Lung (tissue), 12 donors: ENCODE measurements around the gene SOCS2. TPM values are rescaled to one million over a fixed set of nuclear protein-coding genes. Genes with fewer than 3 reads are reported as not detected.

ENCODE experiments used
- ATAC-seq: fragments of 200-7000 bp; cut with Tn5 transposase; one replicate; pipeline ENCODE4 v1.9.1; 2020; ENCODE audit warnings: moderate number of reproducible peaks; ENCODE audit not compliant: insufficient read depth, low FRiP score
- DNase-seq, 3 donors: peaks; one replicate each; pipeline ENCODE4 v3.0.0-alpha.2; 2013 to 2017
- H3K27ac ChIP-seq, 2 donors: one replicate each; pipeline ENCODE4 v1.5.1; 2013; ENCODE audit warnings: mild to moderate bottlenecking in 2 of 2, moderate library complexity in 2 of 2, control low read depth in 1 of 2, inconsistent platforms in 1 of 2, low read depth in 1 of 2, low read length in 1 of 2
- H3K27me3 ChIP-seq, 3 donors: one replicate each; pipeline ENCODE4 v1.5.1; 2013; ENCODE audit warnings: low read length in 2 of 3; ENCODE audit not compliant: control insufficient read depth in 3 of 3, insufficient read depth in 3 of 3
- H3K36me3 ChIP-seq, 4 donors: one replicate each; pipeline ENCODE4 v1.5.1; 2013; ENCODE audit warnings: low read length in 4 of 4, mild to moderate bottlenecking in 1 of 4, moderate library complexity in 1 of 4; ENCODE audit not compliant: control insufficient read depth in 4 of 4, insufficient read depth in 4 of 4
- H3K4me1 ChIP-seq, 5 donors: one replicate each; pipeline ENCODE4 v1.5.1; 2013; ENCODE audit warnings: low read length in 5 of 5, mild to moderate bottlenecking in 2 of 5, moderate library complexity in 1 of 5; ENCODE audit not compliant: control insufficient read depth in 5 of 5, insufficient read depth in 5 of 5
- H3K4me3 ChIP-seq: one replicate; pipeline ENCODE4 v1.5.1; 2013; ENCODE audit warnings: mild to moderate bottlenecking, control low read depth, moderate library complexity
- H3K9ac ChIP-seq, 2 donors: one replicate each; pipeline ENCODE4 v1.5.1; 2013; ENCODE audit warnings: low read length in 2 of 2, control low read depth in 1 of 2; ENCODE audit not compliant: insufficient read depth in 1 of 2
- H3K9me3 ChIP-seq, 4 donors: one replicate each; pipeline ENCODE4 v1.5.1; 2013; ENCODE audit warnings: low read length in 3 of 4, mild to moderate bottlenecking in 1 of 4, moderate library complexity in 1 of 4; ENCODE audit not compliant: control insufficient read depth in 4 of 4, insufficient read depth in 3 of 4
- WGBS, 2 donors: extraction: QIAGEN DNeasy Blood & Tissue Kit; methylation state at CpG; one replicate each; pipeline ENCODE4 v1.1.7; 2013; 5-methylcytosine and 5-hydroxymethylcytosine counted together
- polyA plus RNA-seq, 2 donors: library from polyadenylated mRNA; stranded (reverse); fragments of 200-250 nt; gene quantifications; one replicate each; pipeline ENCODE4 v1.2.1, GENCODE V29; 2013
- total RNA-seq, 2 donors: library from RNA; depleted of rRNA in 1 of 2; stranded (reverse); fragments of >200 nt in 1 of 2; gene quantifications; one replicate each; pipeline ENCODE4 v1.2.1, GENCODE V29; 2014 to 2021
- TF ChIP-seq, protein P1 (sequence below): IDR thresholded peaks from 2 replicates; pipeline ENCODE4 v1.5.1; 2012; ENCODE audit warnings: mild to moderate bottlenecking; ENCODE audit errors: control extremely low read depth, extremely low read depth
- donor health status: control.
- donor health status: control.
- donor health status: Bipolar disorder and iron deficiency.
- donor health status: healthy.
- donor health status: DM: yes; HTN: yes; CAD: no.

Gene SOCS2
- total and polyA plus RNA-seq, 4 donors, result 26.9 to 45.1 (median 32.7) TPM

- Histone ChIP-seq H3K9me3 (no peaks in the 10 kb centered on the region), H3K4me3 (no peak overlapping the region), H3K4me1 (no peaks in the 10 kb centered on the region), H3K36me3 (no peaks in the 10 kb centered on the region), H3K27ac (no peak overlapping the region), H3K9ac (no peak overlapping the region), H3K27me3 (no peaks in the 10 kb centered on the region)
- DNase-seq, result peak in 2 of 3 donors; percentile 37 to 54
- no peak for ATAC-seq
- 6 to 9% methylated on average over 5 of the region's 5 CpGs for WGBS, 2 donors
- TF ChIP-seq, protein P1, sequence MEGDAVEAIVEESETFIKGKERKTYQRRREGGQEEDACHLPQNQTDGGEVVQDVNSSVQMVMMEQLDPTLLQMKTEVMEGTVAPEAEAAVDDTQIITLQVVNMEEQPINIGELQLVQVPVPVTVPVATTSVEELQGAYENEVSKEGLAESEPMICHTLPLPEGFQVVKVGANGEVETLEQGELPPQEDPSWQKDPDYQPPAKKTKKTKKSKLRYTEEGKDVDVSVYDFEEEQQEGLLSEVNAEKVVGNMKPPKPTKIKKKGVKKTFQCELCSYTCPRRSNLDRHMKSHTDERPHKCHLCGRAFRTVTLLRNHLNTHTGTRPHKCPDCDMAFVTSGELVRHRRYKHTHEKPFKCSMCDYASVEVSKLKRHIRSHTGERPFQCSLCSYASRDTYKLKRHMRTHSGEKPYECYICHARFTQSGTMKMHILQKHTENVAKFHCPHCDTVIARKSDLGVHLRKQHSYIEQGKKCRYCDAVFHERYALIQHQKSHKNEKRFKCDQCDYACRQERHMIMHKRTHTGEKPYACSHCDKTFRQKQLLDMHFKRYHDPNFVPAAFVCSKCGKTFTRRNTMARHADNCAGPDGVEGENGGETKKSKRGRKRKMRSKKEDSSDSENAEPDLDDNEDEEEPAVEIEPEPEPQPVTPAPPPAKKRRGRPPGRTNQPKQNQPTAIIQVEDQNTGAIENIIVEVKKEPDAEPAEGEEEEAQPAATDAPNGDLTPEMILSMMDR, result no peak
Measured at GRCh38 chr12:93530358-93530757, 42.1 kb upstream of the SOCS2 start.

DNA sequence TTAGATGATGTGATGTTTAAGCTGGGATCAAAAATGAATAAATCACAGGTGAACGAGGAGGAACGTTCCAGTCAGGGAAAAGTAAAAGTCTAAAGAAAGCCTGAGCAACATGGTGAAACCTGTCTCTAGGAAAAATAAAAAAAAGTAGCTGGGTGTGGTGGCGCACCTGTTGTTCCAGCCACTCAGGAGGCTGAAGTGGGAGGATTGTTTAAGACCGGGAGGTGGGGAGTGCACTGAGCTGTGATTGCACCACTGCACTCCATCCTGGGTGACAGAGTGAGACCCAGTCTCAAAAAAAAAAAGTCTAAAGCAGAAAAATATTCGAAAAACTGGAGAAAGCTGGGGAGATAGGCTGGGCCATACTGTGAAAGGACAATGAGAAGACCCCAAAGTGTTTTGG lies 39.2 kb upstream of the SOCS2 start:
- WGBS, 2 donors, result 72 to 91% methylated on average over 5 of the region's 5 CpGs
- no peaks in the 10 kb centered on the region for H3K9me3 ChIP-seq
- no peaks in the 10 kb centered on the region for H3K27me3 ChIP-seq
- H3K4me1 ChIP-seq, result peaks cover 0 to 5% (median 0%) of the 10 kb centered on the region in 5 donors
- ATAC-seq, result no peak
- DNase-seq, result no peak
- TF ChIP-seq, protein P1, result no peak
- H3K4me3 ChIP-seq, result no peak overlapping the region
- H3K27ac ChIP-seq, result no peak overlapping the region
- no peak overlapping the region for H3K9ac ChIP-seq
- no peaks in the 10 kb centered on the region for H3K36me3 ChIP-seq

DNA sequence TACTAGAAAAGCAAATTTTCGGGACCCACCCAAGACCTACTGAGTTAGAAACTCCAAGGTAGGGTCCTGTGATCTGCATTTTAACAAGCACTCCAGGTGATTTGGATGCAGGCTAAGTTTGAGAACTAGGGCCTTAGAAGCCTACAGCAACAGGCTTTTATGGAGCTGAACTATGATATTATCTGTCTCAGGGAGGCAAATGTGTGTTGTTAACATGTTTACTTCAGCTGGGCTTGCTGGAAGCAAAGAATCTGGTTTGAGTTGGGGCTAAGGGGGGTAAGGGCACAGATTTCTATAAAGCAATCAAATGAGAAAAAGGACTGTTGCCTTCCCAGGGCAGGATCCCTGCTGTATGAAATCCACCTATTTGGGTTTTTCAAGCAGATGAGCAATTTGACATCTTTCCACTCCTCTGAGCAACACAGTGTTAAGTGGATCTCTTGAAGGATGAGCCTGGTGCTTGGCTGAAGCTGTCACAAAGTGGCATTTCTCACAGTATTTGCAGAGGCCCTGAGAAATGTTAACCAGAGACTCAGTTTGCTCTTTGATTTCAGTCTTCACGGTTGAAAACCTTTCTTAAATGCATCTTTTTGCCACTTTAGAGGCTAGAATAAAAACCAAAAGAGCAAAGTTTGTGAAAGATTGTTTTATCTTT lies 36.2 kb upstream of the SOCS2 start:
- ATAC-seq, result no peak
- 74 to 80% methylated on average over 2 of the region's 2 CpGs for WGBS, 2 donors
- H3K4me3 ChIP-seq, result no peak overlapping the region
- H3K9me3 ChIP-seq, result no peaks in the 10 kb centered on the region
- no peaks in the 10 kb centered on the region for H3K27me3 ChIP-seq
- H3K4me1 ChIP-seq, result peaks cover 0 to 5% (median 0%) of the 10 kb centered on the region in 5 donors
- H3K27ac ChIP-seq, result no peak overlapping the region
- no peak for DNase-seq
- H3K9ac ChIP-seq, result no peak overlapping the region
- H3K36me3 ChIP-seq, result no peaks in the 10 kb centered on the region
- TF ChIP-seq, protein P1, result no peak
